Renal cortex interstitium (tissue), 15 donors: Measurements from ENCODE around the gene MYL4. TPM values are rescaled to one million over a fixed set of nuclear protein-coding genes. Genes with fewer than 3 reads are reported as not detected.
"Not testable (repeated sequence)": the region's sequence is repeated elsewhere in the genome, so short reads cannot be mapped to it uniquely, and the experiment has no call there.

ENCODE experiments used
- DNase-seq, 11 donors: peaks; one replicate each; pipeline ENCODE4 v3.0.0-alpha.2; 2013; ENCODE audit warnings: low read depth in 9 of 11, low spot score in 4 of 11; ENCODE audit errors: extremely low read depth in 1 of 11
- long read RNA-seq, 16 experiments: transcript quantifications; one replicate each; lab custom pipeline, GENCODE V29; 2026
- polyA plus RNA-seq, 3 donors: library from polyadenylated mRNA; unstranded; fragments of 120-200 nt; gene quantifications; one replicate each; pipeline ENCODE4 v1.2.1, GENCODE V29; 2013; ENCODE audit not compliant: insufficient read length in 3 of 3

The MYL4 gene
- 1 to 10 TPM; 4.0 to 4.5 (median 4.4) TPM for polyA plus RNA-seq
- long read RNA-seq, donor 1 = 0 reads
- long read RNA-seq, donor 2, partial matches to known transcripts = 0 of 1 reads
- long read RNA-seq, donor 2, other reads (novel, unspliced or antisense) = 0 of 1 reads
- long read RNA-seq, donor 3, partial matches to known transcripts = 0 of 2 reads
- long read RNA-seq, donor 3, other reads (novel, unspliced or antisense) = 0 of 2 reads
- long read RNA-seq, donor 4, partial matches to known transcripts = 0 of 3 reads
- long read RNA-seq, donor 4, other reads (novel, unspliced or antisense) = 0 of 3 reads
- long read RNA-seq, donor 5 = 0 reads
- long read RNA-seq, donor 6, partial matches to known transcripts = 0 of 1 reads
- long read RNA-seq, donor 6, other reads (novel, unspliced or antisense) = 0 of 1 reads
- long read RNA-seq, donor 7, partial matches to known transcripts = 0 of 2 reads
- long read RNA-seq, donor 7, other reads (novel, unspliced or antisense) = 0 of 2 reads
- long read RNA-seq, donor 8 = 0 reads
- long read RNA-seq, donor 9 = 0 reads
- long read RNA-seq, donor 10, partial matches to known transcripts = 0 of 2 reads
- long read RNA-seq, donor 10, other reads (novel, unspliced or antisense) = 0 of 2 reads
- long read RNA-seq, donor 11, partial matches to known transcripts = 0 of 1 reads
- long read RNA-seq, donor 11, other reads (novel, unspliced or antisense) = 0 of 1 reads
- long read RNA-seq, donor 12, partial matches to known transcripts = 0 of 3 reads
- long read RNA-seq, donor 12, other reads (novel, unspliced or antisense) = 0 of 3 reads
- long read RNA-seq, donor 13 = 0 reads
- long read RNA-seq, donor 14, partial matches to known transcripts = 0 of 2 reads
- long read RNA-seq, donor 14, other reads (novel, unspliced or antisense) = 0 of 2 reads
- long read RNA-seq, donor 15, partial matches to known transcripts = 0 of 3 reads
- long read RNA-seq, donor 15, other reads (novel, unspliced or antisense) = 0 of 3 reads
- long read RNA-seq, donor 16, partial matches to known transcripts = 0 of 2 reads
- long read RNA-seq, donor 16, other reads (novel, unspliced or antisense) = 0 of 2 reads

DNA sequence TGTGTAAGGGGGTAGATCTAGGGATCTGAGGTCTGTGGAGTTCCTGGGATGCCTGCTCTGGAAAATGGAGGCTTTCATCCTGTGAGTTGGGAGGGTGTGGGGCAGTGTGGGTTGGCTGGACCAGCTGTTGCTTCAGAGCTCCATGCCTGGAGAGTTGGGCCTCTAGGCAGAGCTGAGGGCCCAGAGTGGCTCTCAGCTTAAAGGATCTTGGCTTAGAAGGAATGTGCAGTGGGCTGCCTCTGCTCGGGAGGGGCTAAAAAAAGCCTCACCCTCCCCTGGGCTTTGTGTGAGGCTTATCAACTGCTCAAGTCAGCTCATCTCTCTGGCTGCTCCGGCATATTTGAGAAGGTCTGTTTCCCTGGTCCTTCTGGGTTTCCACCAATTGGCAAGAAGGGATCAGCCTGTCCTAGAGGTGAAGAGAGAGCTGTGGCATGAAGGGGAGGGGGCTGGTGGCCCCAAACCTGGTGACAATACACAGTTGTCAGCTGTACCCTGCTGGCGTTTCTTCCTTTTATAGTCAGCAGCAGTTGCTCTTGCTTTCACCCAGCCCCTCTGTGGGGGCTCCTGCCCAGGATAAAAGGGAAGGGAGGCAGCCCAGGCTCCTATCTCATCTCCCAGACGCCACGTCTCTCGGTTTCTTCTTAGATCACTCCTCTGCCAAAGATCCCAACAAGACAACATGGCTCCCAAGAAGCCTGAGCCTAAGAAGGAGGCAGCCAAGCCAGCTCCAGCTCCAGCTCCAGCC is at the start of gene MYL4:
Gene MYL4 (plus strand): TSS at position 605 of the 745 bp plus-strand sequence. CDS start 75 bp downstream, at position 680.
- DNase-seq = no peak

DNA sequence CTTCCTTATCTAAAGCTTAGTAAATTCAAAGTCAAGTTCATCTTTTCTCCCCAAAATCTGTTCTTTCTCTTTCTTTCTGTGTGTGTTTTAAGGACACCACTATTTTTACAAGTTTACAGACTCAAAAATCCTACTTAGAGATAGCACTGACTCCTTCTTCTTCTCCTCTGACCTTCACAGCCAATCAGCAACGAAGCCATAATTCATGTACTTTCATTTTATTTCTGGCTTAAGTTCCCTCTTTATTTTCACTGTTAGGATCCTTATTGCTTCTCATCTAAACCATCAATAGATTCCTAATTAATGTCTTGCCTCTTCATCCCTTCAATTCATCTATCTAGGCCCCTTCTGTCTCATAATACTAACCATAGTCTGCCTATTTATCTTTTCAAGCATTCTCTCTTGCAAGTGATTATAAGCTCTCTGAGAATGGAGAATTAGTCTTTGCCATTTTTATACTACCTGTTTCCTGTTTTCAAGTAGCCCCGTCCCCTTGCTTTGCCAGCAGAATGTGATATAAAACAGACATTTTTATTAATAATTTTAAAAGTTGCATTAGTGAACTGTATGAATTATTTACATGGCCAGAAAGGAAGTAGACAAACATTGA is 47.0 kb upstream of the MYL4 start:
- DNase-seq = no peak

DNA sequence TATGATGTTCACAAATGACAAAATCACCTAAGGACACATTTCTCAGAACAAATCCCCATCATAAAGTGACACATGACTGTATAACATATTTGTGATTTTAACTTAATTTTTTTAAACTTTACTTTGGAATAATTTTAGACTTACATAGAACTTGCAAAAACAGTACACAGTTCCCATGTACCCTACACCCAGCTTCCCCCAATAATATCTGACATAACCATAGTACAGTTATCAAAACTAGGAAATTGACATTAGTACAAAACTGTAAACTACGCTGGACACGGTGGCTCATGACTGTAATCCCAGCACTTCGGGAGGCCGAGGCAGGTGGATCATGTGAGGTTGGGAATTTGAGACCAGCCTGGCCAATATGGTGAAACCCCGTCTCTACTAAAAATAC is 44.9 kb upstream of the MYL4 start:
- DNase-seq = no peak

DNA sequence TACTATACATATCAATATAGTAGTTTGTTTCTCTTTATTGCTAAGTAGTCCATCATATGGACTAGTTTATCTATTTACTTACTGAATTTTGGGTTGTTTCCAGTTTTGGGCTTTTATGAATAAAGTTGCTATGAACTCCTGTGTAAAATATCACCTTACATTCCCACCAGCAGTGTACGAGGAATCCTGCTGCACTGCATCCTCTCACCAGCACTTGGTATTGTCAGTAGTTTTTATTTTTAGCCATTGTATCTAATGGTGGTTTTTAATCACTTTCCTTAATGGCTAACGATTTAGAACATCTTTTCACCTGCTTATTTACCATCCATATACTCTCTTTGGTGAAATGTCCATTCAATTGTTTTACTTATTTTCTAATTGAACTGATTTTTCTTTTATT is 44.0 kb upstream of the MYL4 start:
- no peak for DNase-seq

DNA sequence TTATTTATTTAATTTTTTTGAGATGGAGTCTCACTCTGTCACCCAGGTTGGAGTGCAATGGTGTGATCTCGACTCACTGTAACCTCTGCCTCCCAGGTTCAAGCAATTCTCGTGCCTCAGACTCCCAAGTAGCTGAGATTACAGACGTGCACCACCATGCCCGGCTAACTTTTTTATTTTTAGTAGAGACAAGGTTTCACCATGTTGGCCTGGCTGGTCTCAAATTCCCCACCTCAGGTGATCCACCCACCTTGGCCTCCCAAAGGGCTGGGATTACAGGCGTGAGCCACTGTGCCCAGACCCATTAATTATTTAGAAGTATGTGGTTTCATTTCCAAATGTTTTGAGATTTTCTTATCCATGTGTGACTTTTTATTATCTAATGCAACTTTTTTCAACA is 42.3 kb upstream of the MYL4 start:
- DNase-seq = not testable (repeated sequence)

DNA sequence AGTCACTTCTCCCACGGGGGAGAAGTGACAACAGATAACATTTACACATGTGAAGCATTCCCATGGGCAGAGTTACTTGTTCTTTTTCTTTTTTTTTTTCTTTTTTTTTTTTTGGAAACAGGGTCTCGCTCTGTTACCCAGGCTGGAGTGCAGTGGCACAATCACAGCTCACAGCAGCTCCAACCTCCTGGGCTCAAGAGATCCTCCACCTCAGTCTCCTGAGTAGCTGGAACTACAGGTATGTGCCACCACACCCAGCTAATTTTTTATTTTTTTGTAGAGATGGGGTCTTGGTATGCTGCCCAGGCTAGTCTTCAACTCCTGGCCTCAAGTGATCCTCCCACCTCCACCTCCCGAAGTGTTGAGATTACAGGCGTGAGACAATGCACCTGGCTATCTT is 40.3 kb upstream of the MYL4 start:
- not testable (repeated sequence) for DNase-seq

DNA sequence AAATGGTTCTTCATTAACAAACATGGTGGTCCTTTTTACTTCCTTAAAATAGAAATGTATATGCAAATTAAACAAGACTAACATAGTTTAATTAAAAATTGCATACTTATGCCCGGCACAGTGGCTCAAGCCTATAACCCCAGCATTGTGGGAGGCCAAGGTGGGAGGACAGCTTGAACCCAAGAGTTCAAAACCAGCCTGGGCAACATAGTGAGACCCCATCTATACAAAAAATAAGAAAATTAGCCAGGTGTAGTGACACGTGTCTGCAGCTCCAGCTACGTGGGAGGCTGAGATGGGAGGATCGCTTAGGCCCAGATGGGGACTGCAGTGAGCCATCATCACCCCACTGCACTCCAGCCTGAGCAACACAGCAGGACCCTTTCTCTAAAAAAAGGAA is 38.4 kb upstream of the MYL4 start:
- DNase-seq = no peak

DNA sequence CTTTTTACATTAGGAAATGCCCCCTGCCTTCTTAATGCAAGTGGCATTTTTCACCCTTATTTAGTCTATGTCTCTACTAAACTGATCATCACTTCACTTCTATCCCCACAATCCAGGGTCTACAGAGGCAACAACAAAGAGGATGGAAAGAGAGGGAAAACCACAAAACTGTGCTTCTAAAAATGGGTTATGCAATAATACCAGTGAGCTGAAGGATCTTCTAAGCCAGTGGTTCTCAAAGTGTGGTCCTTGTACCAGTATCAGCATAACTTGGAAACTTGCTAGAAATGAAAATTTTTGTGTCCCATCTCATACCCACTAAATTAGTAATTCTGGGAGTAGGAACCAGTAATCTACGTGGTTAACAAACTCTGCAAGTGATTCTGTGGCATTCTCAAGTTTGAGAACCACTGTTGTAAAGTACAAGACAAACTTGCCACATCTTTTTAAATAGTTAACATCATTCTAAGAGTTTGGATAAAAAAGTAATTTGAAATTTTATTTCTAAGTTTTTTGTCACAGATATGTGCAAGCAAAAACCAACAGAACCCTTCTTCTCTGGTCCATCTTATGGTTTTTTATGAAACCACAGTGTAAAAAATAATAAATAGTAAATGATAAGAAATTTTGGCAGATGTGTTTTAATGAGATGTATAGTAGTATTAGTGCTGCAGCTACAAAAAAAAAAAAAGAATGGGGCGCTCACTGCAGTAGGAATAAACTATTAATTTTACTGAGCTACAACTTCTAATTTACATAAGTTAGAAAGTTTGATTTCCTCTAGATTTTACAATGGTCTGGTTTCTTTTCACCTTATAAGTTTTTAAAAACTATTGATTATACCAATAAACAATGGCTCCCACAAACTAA is 36.2 kb upstream of the MYL4 start:
- DNase-seq = no peak

DNA sequence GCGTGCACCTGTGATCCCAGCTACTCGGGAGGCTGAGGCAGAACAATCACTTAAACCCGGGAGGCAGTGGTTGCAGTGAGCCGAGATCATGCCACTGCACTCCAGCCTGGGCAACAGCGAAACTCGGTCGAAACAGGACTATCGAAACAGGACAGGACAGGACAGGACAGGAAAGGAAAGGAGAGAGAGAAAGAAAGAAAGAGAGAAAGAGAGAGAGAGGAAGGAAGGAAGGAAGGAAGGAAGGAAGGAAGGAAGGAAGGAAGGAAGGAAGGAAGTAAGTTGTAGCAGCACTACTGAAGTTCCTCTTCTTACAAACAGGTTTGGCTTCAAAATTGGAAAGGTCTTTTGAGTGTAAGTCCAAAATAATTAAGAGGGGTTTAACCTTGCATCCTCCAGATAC is 34.3 kb upstream of the MYL4 start:
- DNase-seq = not testable (repeated sequence)

DNA sequence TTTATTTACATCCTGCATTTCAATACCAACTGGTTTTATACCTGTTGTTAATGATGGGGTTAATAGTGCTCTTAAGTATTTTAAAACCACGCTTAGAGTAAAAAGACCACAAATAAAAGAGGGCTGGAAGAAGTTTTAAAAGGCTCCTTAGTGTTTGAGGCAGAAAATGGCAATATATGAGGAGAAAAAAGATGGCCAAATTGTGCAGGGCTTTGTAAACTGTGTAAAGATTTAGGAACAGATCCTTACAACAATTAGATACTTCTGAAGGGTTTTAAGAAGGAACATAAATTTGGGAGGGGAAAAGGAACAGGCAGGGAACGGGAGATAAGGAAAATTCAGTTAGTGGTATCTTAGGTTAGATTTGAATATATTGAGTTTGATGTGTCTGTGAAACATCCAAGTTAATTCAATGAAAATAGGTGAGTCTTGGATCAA is 32.7 kb upstream of the MYL4 start:
- DNase-seq = no peak

DNA sequence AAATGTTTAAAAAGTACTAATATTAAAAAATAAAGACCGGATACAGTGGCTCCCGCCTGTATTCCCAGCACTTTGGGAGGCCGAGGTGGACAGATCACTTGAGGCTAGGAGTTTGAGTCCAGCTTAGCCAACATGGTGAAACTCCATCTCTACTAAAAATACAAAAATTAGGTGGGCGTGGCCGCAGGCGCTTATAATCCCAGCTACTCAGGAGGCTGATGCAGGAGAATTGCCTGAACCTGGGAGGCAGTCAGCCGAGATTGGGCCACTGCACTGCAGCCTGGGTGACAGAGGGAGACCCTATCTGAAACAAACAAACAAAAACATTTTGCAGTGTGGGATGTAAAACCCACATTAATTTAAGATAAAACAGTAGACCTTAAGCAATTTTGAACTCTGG is 31.9 kb upstream of the MYL4 start:
- DNase-seq = no peak

DNA sequence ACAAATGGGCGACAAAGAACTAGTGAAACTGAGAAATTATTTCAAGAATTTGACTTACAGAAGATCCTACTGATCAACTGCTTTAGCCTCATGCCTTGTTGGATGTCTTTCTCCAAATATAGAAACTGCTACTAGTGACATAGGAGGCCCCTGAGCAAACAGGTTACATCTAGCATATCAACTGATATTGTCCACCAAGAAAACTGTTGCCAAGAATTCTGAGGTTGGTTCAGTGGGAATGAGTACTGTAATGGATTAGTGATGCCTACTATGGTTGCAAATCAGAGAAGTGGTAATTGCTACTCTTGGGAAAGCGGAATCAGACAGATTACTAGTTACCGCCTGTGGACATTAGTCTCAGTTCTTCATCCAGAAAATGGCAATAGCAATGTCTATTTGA is 30.0 kb upstream of the MYL4 start:
- no peak for DNase-seq

DNA sequence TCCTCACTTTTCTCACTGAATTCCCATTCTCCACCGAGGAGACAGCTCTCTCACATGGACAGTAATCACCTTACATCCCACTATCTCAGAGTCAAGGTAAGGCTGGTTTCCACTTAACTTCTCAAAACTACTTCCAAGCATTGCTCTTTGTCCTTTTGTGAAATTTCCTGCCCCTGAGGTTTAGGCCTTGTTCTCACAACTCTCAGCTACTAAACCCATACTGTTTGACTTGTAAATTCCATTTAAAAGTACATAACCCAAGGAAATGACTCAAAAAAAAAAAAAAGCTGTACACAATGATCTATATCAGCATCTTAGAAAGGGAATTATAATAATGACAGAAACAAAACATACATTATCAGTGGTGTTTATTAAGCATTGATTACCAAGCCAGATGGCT is 28.8 kb upstream of the MYL4 start:
- DNase-seq = no peak

DNA sequence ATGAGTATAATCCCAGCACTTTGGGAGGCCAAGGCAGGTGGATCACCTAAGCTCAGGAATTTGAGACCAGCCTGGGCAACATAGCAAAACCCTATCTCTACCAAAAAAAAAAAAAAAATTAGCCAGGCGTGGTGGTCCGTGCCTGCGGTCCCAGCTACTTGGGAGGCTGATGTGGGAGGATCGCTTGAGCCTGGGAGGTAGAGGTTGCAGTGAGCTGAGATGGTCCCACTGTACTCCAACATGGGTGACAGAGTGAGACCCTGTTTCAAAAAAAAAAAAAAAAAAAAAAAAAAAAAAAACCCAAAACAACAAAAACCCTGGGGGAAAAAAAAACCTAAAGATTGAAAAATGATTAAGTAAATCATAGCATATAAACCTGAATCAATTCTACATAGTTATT is 28.2 kb upstream of the MYL4 start:
- DNase-seq = not testable (repeated sequence)

DNA sequence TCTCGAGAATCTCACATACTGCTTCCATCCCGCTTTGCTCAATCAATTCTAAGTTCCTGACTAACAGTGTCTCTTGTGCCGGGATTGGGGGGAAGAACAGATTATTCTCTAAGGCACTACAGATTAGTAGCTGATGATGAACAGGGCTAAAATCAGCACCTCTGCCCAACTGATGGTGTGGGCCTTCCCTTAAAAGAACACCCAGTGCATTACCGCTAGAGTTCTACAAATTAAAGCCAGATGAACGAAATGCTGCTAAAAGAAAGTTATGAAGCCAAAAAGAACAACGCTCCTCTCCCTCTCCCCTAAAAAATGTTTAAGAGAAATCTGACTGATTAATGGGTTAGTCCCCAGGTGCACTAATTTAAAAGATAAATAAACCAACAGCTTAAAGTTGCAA is 24.5 kb upstream of the MYL4 start:
- no peak for DNase-seq

DNA sequence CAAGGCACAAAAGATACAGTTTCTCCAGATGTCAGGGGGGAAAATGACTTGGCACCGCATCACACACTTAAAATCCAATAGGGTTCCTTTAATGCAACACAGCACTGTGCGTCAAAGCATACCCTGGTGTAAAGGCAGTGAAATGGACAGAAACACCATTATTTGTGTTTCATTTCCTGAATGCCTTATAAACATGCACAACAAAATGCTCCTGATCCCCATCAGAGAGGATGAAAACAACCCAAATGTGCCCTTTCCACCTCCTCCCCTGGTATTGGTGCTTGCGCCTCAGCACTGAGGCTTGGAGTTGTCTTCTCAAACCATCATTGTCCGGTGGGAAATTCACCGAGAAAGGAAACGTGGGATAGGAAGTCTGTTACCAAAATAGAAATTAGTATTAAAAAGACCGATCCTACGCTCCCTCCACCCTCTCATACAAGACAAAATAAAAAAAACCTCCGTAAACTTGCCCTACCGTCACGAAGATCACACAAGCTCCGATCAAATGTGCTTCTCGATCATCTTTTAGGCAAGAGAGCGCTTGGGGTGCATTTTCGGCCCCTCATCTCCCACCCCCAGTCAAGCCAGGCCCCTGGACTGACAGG is 20.8 kb upstream of the MYL4 start:
- peak in 3 of 11 donors; percentile 14 to 57 (median 18) for DNase-seq
